Activated CD4-positive, alpha-beta T cell treated with anti-CD3 and anti-CD28 coated beads, Interleukin-2, amount 10 ng/mL, durations not matched to agents 7 days and 5 days (primary cell): ENCODE results near the gene HSF2. TPM values are rescaled to one million over a fixed set of nuclear protein-coding genes. Genes with fewer than 3 reads are reported as not detected.

Experiments
- CTCF ChIA-PET: fragments of 350-600 bp; sonication (Branson Sonifier 250); formaldehyde crosslinking; loops from one replicate; lab custom pipeline; 2021; ENCODE audit warnings: antibody characterized with exemption; lab: Charles Lee
- POLR2A ChIA-PET: fragments of 350-600 bp; sonication (Branson Sonifier 250); formaldehyde crosslinking; loops from one replicate; lab custom pipeline; 2021; ENCODE audit warnings: antibody characterized with exemption; lab: Charles Lee
- DNase-seq: peaks from one replicate; pipeline ENCODE4 v3.0.0-alpha.2; 2020
- H3K27ac Mint-ChIP-seq: one replicate; pipeline ENCODE4 v1.8.0; 2021; ENCODE audit warnings: mild to moderate bottlenecking, moderate library complexity, mixed read lengths
- H3K27me3 Mint-ChIP-seq: one replicate; pipeline ENCODE4 v1.8.0; 2021; ENCODE audit warnings: mixed read lengths
- H3K36me3 Mint-ChIP-seq: one replicate; pipeline ENCODE4 v1.8.0; 2021; ENCODE audit warnings: low read depth, mixed read lengths
- H3K4me1 Mint-ChIP-seq: one replicate; pipeline ENCODE4 v1.8.0; 2021; ENCODE audit warnings: mixed read lengths
- H3K4me3 Mint-ChIP-seq: one replicate; pipeline ENCODE4 v1.8.0; 2021; ENCODE audit warnings: mild to moderate bottlenecking, moderate library complexity, mixed read lengths
- H3K9me3 Mint-ChIP-seq: one replicate; pipeline ENCODE4 v1.8.0; 2021; ENCODE audit warnings: mixed read lengths
- total RNA-seq, 2 experiments: library from RNA; stranded (reverse); gene quantifications; one replicate each; pipeline ENCODE4 v1.2.3, GENCODE V29; 2021

HSF2 gene
- total RNA-seq, 2 experiments from 2014 or later = 12.6 to 16.4 TPM

DNA sequence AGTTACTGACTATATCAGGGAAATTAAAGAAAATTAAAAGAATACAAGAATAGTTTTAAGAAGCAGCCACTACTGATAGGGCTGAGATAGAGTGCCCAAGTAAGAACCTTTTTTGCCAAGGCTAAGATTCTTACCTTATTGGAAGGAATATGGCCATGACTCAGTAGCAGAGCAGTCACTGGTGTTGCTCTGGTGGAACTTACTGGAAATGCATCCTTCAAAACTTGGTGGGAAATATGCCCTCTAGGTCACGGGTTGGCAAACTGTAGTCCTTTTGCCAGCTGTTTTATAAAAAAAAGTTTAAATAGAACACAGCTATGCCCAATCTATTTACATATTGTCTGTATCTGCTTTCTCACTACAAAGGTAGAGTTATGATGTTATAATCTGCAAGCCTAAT, 6.0 kb downstream of the HSF2 start:
- peak overlapping the region; percentile 50 for H3K27ac Mint-ChIP-seq
- H3K4me1 Mint-ChIP-seq = peaks cover 72% of the 10 kb centered on the region
- H3K9me3 Mint-ChIP-seq = peaks cover 18% of the 10 kb centered on the region
- no peaks in the 10 kb centered on the region for H3K27me3 Mint-ChIP-seq
- ChIA-PET POLR2A (no interaction called here), CTCF (interaction anchor here (1.0 to 2.8 kb wide), 3 partner anchors 10 to 21 kb away, joined by 3 to 9 read pairs (median 3); no protein-coding TSS in a partner anchor)
- DNase-seq = no peak
- H3K36me3 Mint-ChIP-seq = peaks cover 53% of the 10 kb centered on the region
- H3K4me3 Mint-ChIP-seq = no peak overlapping the region

DNA sequence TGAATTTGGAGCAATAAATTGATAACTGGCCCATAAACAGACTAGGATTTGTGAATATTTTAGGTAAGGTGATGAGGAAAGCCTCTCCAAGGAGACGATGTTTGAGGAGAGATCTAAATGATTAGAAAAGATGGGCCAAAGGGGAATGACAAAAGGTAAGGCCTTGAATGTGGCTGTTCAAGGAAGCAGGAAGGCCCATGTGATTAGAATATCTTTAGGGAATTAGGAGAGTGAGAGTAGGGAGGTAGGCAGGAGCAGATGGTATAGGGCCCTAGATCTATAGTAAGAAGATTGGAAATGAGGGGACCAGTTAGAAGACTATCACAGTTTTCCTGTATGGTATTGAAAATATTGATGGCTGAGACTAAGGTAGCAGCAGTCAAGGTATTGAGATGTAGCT, 6.7 kb downstream of the HSF2 start:
- Mint-ChIP-seq H3K4me1 (peaks cover 67% of the 10 kb centered on the region), H3K27me3 (no peaks in the 10 kb centered on the region), H3K36me3 (peaks cover 53% of the 10 kb centered on the region), H3K4me3 (no peak overlapping the region), H3K27ac (no peak overlapping the region), H3K9me3 (peaks cover 20% of the 10 kb centered on the region)
- CTCF ChIA-PET = interaction anchor here (1.2 to 2.8 kb wide), 2 partner anchors 9 to 20 kb away, joined by 3 to 9 read pairs; no protein-coding TSS in a partner anchor
- POLR2A ChIA-PET = no interaction called here
- no peak for DNase-seq

DNA sequence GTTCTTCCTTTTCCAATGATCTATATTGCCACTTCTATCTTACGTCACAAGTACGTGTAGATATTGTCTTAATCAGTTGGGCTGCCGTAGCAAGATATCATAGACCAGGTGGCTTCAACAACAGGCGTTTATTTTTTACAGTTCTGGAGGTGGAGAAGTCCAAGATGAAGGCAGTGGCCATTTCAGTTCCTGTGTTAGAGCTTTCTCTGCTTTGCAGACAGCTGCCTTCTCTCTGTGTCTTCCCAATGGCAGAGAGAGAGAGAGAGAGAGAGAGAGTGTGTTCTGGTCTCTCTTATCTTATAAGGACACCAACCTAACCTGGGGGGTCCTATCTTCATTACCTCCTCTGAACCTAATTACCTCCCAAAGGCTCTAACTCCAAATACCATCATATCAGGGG, 8.3 kb downstream of the HSF2 start:
- POLR2A ChIA-PET = no interaction called here
- CTCF ChIA-PET = no interaction called here
- Mint-ChIP-seq H3K9me3 (peaks cover 21% of the 10 kb centered on the region), H3K4me1 (peaks cover 54% of the 10 kb centered on the region), H3K4me3 (no peak overlapping the region), H3K27ac (peak overlapping the region; percentile 96), H3K36me3 (peaks cover 57% of the 10 kb centered on the region), H3K27me3 (no peaks in the 10 kb centered on the region)
- no peak for DNase-seq

DNA sequence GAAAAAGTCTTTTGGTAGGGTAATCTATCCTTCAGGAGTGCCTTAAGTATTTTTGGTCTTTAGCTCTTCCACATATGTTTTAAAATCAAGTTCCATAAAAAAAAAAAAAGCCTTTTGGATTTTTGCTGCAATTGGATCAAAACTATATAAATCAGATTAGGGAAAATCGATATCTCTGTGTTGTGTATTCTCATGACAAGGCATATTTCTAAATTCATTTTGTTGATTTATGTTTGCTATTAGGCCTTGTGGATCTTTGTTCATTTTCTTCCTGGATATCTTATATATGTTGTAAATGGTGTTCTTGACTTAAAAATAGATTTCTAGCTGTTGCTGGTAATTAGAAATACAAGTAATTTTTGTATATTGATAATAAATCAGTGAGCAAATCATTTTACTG, 8.8 kb downstream of the HSF2 start:
- ChIA-PET CTCF (no interaction called here), POLR2A (no interaction called here)
- Mint-ChIP-seq H3K36me3 (peaks cover 58% of the 10 kb centered on the region), H3K4me1 (peaks cover 52% of the 10 kb centered on the region), H3K27me3 (no peaks in the 10 kb centered on the region), H3K27ac (peak overlapping the region; percentile 96), H3K4me3 (peak overlapping the region; percentile 69), H3K9me3 (peaks cover 21% of the 10 kb centered on the region)
- DNase-seq = no peak

DNA sequence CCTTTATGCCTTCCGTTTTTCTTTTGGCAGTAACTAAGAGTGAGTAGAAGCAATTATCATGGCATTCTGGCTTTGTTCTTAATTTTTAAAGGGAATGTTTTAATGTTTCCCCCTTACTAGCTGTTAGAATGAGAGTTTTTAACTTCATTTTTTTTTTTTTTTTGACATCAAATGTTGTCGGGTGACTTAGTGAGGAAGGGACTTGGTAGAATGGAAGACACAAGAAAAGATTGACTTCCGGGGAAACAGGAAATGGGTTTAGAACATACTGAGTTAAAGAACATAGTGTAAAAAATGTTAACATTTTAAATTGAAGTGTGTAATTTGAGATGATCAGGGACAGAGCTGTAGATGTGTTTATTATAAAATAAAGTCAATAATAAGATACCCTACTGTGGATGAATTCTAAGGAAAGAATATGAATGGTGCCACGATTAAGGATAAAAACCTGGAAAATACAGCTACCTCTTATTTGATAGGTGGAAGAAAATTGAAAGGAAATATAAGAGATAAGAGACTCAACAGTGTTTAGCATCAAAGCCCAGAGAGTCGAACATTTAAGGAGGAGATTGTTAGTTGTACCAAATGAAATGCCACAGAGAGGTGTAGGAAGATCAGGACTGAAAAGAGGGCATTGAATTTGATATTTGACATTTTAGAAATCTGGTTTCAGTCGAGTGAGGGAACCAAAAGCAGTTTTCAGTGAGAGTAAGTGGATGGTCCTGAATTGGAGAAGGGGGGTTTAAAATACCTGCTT, 9.4 kb downstream of the HSF2 start:
- Mint-ChIP-seq H3K27me3 (no peaks in the 10 kb centered on the region), H3K27ac (peak overlapping the region; percentile 96), H3K36me3 (peaks cover 63% of the 10 kb centered on the region), H3K9me3 (peaks cover 20% of the 10 kb centered on the region), H3K4me3 (peak overlapping the region; percentile 69), H3K4me1 (peaks cover 49% of the 10 kb centered on the region)
- POLR2A ChIA-PET = no interaction called here
- DNase-seq = no peak
- CTCF ChIA-PET = no interaction called here

DNA sequence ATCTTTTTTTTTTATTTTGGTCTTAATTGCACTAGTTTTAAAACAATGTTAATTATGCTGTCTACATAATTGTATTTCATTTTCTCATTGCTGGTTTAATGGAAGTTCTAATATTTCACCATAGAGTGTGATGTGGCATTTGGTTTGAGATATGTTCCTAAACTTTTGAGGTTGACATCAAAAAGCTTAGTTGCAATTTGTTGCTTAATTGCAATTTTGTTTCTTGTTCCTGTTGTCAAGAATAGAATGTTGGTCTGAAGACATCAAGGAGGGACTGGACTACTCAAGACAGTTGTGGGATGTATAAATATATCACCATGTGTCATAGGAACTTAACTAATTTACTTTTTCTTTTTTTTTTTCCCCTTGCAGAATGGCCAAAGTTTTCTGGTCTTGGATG, 12.5 kb downstream of the HSF2 start:
- peaks cover 53% of the 10 kb centered on the region for H3K36me3 Mint-ChIP-seq
- H3K4me1 Mint-ChIP-seq = peaks cover 31% of the 10 kb centered on the region
- H3K27me3 Mint-ChIP-seq = no peaks in the 10 kb centered on the region
- no peak for DNase-seq
- ChIA-PET CTCF (no interaction called here), POLR2A (no interaction called here)
- peaks cover 14% of the 10 kb centered on the region for H3K9me3 Mint-ChIP-seq
- no peak overlapping the region for H3K27ac Mint-ChIP-seq
- no peak overlapping the region for H3K4me3 Mint-ChIP-seq

DNA sequence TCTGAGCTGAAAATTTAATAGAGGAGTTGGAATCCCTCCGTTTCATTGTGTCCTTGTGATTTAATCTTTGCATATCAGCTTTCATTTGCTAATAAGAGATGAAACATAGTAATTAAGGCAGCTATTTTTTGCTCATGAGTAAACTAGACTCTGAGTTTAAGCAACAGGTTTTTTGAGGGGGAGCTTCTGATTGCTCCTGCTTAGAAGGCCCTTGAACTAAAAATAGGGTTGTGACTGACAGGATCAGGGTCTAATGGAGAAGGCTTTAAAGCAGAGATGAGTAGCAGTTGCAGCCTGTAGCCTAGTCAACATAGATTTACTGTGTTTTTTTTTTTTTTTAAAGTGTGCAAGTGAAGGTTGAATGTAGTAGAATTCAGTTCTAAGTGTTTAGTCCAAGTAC, 17.4 kb downstream of the HSF2 start:
- no peaks in the 10 kb centered on the region for H3K4me1 Mint-ChIP-seq

DNA sequence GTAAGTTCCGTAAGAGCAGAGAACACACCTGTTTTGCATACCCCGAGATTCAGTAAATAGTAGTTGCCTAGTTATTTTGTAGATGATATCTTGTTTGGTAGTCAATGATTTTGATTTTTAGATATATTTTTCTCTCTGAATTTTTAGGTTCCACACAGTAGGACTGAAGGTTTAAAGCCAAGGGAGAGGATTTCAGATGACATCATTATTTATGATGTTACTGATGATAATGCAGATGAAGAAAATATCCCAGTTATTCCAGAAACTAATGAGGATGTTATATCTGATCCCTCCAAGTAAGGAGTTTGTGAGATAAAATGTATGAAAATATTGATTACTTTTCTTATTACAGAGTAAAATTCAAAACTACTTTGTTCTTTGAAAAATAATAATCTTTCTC, 22.6 kb downstream of the HSF2 start:
- ChIA-PET POLR2A (no interaction called here), CTCF (interaction anchor here (1.3 kb wide), 1 partner anchor 9 kb away, joined by 3 read pairs; no protein-coding TSS in a partner anchor)
- H3K9me3 Mint-ChIP-seq = no peaks in the 10 kb centered on the region
- peaks cover 51% of the 10 kb centered on the region for H3K36me3 Mint-ChIP-seq
- H3K4me3 Mint-ChIP-seq = no peak overlapping the region
- no peak overlapping the region for H3K27ac Mint-ChIP-seq
- H3K4me1 Mint-ChIP-seq = peaks cover 2% of the 10 kb centered on the region
- no peak for DNase-seq
- H3K27me3 Mint-ChIP-seq = no peaks in the 10 kb centered on the region

More for the DNA sequence above, 17.4 kb downstream of the HSF2 start:
- no peak for DNase-seq
- H3K27me3 Mint-ChIP-seq = no peaks in the 10 kb centered on the region
- CTCF ChIA-PET = interaction anchor here (0.6 to 1.2 kb wide), 4 partner anchors 9 to 1563 kb away, joined by 3 to 4 read pairs (median 4); no protein-coding TSS in a partner anchor
- H3K9me3 Mint-ChIP-seq = no peaks in the 10 kb centered on the region
- peaks cover 32% of the 10 kb centered on the region for H3K36me3 Mint-ChIP-seq
- POLR2A ChIA-PET = no interaction called here
- H3K27ac Mint-ChIP-seq = no peak overlapping the region
- no peak overlapping the region for H3K4me3 Mint-ChIP-seq

DNA sequence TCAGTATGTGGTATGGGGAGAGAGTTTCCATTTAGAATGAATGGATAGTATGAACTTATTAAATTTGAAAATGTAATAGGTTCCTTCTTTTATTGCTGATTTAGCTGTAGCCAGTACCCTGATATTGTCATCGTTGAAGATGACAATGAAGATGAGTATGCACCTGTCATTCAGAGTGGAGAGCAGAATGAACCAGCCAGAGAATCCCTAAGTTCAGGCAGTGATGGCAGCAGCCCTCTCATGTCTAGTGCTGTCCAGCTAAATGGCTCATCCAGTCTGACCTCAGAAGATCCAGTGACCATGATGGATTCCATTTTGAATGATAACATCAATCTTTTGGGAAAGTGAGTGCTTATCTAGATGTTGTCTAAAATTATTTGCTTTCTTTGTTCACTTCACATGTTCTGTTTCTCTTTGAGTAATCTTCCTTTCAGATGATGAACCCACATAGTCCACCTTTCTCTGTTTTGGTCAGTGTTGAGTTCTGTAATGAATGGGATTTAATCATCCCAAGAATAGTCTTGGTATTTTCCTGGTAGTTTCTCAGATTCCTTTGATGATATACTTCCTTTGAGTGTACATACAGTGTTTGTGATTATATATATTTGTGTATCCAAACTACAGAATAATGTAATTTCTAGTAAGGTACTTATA, 23.3 kb downstream of the HSF2 start:
- H3K36me3 Mint-ChIP-seq = peaks cover 59% of the 10 kb centered on the region
- CTCF ChIA-PET = interaction anchor here (0.7 to 1.3 kb wide), 2 partner anchors 9 to 16 kb away, joined by 3 read pairs; no protein-coding TSS in a partner anchor

DNA sequence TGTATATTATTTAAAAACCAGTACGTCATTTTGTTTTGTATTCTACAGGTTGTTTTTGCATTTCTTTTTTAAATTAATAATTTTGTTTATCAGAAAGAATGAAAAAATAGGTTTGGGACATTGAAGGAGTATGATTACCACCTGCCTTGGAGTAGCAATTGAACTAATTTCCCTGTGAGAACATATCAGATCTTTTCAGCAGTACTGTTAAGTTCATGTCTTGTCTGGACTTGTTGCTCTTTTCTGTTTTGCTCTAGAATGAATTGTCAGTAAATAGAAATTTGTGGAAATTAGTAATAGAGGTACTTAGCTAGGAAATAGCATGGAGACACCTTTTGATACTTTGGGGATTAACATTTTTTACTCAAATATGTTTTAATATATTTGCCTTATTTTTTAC, 24.3 kb downstream of the HSF2 start:
- POLR2A ChIA-PET = no interaction called here
- CTCF ChIA-PET = no interaction called here
- Mint-ChIP-seq H3K36me3 (peaks cover 64% of the 10 kb centered on the region), H3K4me3 (no peak overlapping the region), H3K27me3 (no peaks in the 10 kb centered on the region), H3K27ac (no peak overlapping the region), H3K4me1 (peaks cover 2% of the 10 kb centered on the region), H3K9me3 (no peaks in the 10 kb centered on the region)
- DNase-seq = no peak

More for the DNA sequence above, 23.3 kb downstream of the HSF2 start:
- H3K27me3 Mint-ChIP-seq = no peaks in the 10 kb centered on the region
- no peak overlapping the region for H3K4me3 Mint-ChIP-seq
- H3K27ac Mint-ChIP-seq = no peak overlapping the region
- peaks cover 2% of the 10 kb centered on the region for H3K4me1 Mint-ChIP-seq
- POLR2A ChIA-PET = no interaction called here
- no peak for DNase-seq
- H3K9me3 Mint-ChIP-seq = no peaks in the 10 kb centered on the region

DNA sequence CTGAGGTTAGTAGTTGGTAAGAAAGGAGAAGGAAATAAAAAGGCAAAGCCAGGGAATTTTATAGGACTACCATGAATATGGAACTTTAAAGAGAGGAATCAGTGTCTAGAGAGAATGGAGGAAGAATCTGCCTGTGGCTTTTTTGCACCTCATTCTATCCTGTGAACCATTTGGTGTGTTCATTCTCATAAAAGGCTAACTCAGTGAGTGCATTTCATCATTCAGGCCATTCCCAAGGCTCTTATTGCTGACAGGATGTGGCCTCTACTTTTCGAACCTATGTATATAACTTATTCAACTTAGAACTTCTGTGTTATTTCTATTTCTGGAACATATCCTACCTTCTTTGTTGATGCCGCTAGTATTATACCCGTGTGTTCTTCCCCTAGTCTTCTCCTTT, 27.1 kb downstream of the HSF2 start:
- H3K4me1 Mint-ChIP-seq = peaks cover 2% of the 10 kb centered on the region
- peaks cover 72% of the 10 kb centered on the region for H3K36me3 Mint-ChIP-seq
- H3K9me3 Mint-ChIP-seq = no peaks in the 10 kb centered on the region
- H3K27me3 Mint-ChIP-seq = no peaks in the 10 kb centered on the region
- ChIA-PET CTCF (interaction anchor here (1.4 to 2.3 kb wide), 3 partner anchors 12 to 45 kb away, joined by 3 to 11 read pairs (median 4); partner anchors contain the start of gene SERINC1), POLR2A (no interaction called here)
- H3K27ac Mint-ChIP-seq = no peak overlapping the region
- H3K4me3 Mint-ChIP-seq = no peak overlapping the region
- DNase-seq = no peak

DNA sequence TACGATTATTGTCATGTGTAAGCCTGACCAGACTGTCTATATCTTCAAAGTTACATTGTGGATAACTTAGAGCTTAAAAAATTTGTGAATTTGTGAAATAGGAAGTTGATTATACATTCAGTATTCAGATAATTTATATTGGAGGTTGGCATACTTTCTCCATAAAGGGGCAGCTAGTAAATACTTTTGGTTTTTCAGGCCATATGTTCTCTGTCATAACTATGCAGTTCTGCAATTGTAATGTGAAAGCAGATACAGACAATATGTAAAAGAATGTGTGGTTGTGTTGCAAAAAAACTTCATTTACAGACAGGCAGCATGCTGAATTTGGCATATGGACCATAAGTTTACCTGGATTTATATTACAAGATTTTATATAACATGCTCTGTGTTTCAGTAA, 29.3 kb downstream of the HSF2 start:
- no peaks in the 10 kb centered on the region for H3K9me3 Mint-ChIP-seq
- ChIA-PET CTCF (interaction anchor here (0.8 kb wide), 1 partner anchor 13 kb away, joined by 3 read pairs; no protein-coding TSS in a partner anchor), POLR2A (no interaction called here)
- no peaks in the 10 kb centered on the region for H3K27me3 Mint-ChIP-seq
- H3K36me3 Mint-ChIP-seq = peaks cover 75% of the 10 kb centered on the region
- H3K4me3 Mint-ChIP-seq = no peak overlapping the region
- no peak for DNase-seq
- peaks cover 12% of the 10 kb centered on the region for H3K4me1 Mint-ChIP-seq
- no peak overlapping the region for H3K27ac Mint-ChIP-seq

DNA sequence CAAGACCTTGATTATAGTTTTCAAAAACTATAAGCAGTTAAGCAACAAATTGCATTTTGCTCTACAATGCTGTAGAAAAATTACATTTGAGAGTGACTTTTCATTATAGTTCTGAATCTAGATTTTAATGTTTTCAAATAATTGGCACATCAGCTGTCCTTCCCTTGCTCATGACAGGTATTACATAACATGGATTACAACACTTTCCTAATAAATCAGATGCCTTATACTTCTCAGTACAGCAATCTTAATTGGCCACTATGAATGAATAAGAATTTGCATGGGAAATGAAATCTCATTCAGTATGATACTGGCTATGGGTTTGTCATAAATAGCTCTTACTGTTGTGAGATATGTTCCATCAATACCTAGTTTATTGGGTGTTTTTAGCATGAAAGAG, 29.9 kb downstream of the HSF2 start:
- DNase-seq = no peak
- ChIA-PET POLR2A (no interaction called here), CTCF (interaction anchor here (0.8 kb wide), 1 partner anchor 14 kb away, joined by 3 read pairs; no protein-coding TSS in a partner anchor)
- Mint-ChIP-seq H3K4me1 (peaks cover 12% of the 10 kb centered on the region), H3K36me3 (peaks cover 72% of the 10 kb centered on the region), H3K27ac (peak overlapping the region; percentile 69), H3K27me3 (no peaks in the 10 kb centered on the region), H3K9me3 (no peaks in the 10 kb centered on the region), H3K4me3 (no peak overlapping the region)
